Progenitor cell of endocrine pancreas (in vitro differentiated cells): Measurements from ENCODE around the gene FLVCR1. TPM values are rescaled to one million over a fixed set of nuclear protein-coding genes. Genes with fewer than 3 reads are reported as not detected.

Experiments
- DNase-seq: peaks from one replicate; pipeline ENCODE4 v3.0.0; 2021; ENCODE audit warnings: low spot score; ENCODE audit not compliant: unreplicated experiment
- H3K27ac Mint-ChIP-seq: 2 replicates; pipeline ENCODE4 v1.8.0; 2021; ENCODE audit warnings: mild to moderate bottlenecking, moderate library complexity, mixed read lengths
- H3K27me3 Mint-ChIP-seq: 2 replicates; pipeline ENCODE4 v1.8.0; 2021; ENCODE audit warnings: mixed read lengths
- H3K36me3 Mint-ChIP-seq: 2 replicates; pipeline ENCODE4 v1.8.0; 2022; ENCODE audit warnings: mixed read lengths; ENCODE audit not compliant: insufficient read depth
- H3K4me1 Mint-ChIP-seq: 2 replicates; pipeline ENCODE4 v1.8.0; 2021; ENCODE audit warnings: low read depth, mixed read lengths
- H3K4me3 Mint-ChIP-seq: 2 replicates; pipeline ENCODE4 v1.8.0; 2021; ENCODE audit warnings: low read depth, mild to moderate bottlenecking, moderate library complexity, mixed read lengths
- H3K9me3 Mint-ChIP-seq: 2 replicates; pipeline ENCODE4 v1.8.0; 2021; ENCODE audit warnings: low read depth, mixed read lengths
- total RNA-seq: library from RNA; stranded (reverse); gene quantifications from 2 replicates; pipeline ENCODE4 v1.2.1, GENCODE V29; 2021
- TF ChIP-seq, protein P1 (sequence below): fragments of 200-600 bp; sonication (generic); IDR thresholded peaks from one replicate; pipeline ENCODE4 v1.5.0; 2021; ENCODE audit warnings: antibody characterized with exemption, mild to moderate bottlenecking; ENCODE audit not compliant: unreplicated experiment

The FLVCR1 gene
- total RNA-seq, 1 donor from 2014 or later, result 31.4 TPM

DNA sequence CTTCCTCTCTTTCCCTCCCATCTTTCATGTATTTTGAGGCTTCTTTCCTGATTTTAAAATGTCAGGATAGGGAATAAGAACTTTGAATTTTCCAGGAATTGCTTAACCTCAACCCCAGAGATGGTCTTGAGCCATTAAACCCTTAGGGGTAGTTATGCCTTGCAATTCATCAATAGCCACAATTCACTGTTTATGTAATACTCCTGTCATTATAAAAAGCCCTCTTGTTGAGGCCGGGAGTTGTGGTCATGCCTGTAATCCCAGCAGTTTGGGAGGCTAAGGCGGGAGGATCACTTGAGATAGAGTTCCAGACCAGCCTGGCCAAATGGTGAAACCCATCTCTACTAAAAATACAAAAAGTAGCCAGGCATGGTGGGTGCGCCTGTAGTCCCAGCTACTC, 35.1 kb upstream of the FLVCR1 start:
- Mint-ChIP-seq H3K4me1 (peaks cover 15% of the 10 kb centered on the region), H3K27me3 (no peaks in the 10 kb centered on the region), H3K27ac (no peak overlapping the region), H3K36me3 (peaks cover 9% of the 10 kb centered on the region), H3K4me3 (no peak overlapping the region), H3K9me3 (peaks cover 13% of the 10 kb centered on the region)
- TF ChIP-seq, protein P1, sequence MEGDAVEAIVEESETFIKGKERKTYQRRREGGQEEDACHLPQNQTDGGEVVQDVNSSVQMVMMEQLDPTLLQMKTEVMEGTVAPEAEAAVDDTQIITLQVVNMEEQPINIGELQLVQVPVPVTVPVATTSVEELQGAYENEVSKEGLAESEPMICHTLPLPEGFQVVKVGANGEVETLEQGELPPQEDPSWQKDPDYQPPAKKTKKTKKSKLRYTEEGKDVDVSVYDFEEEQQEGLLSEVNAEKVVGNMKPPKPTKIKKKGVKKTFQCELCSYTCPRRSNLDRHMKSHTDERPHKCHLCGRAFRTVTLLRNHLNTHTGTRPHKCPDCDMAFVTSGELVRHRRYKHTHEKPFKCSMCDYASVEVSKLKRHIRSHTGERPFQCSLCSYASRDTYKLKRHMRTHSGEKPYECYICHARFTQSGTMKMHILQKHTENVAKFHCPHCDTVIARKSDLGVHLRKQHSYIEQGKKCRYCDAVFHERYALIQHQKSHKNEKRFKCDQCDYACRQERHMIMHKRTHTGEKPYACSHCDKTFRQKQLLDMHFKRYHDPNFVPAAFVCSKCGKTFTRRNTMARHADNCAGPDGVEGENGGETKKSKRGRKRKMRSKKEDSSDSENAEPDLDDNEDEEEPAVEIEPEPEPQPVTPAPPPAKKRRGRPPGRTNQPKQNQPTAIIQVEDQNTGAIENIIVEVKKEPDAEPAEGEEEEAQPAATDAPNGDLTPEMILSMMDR, result no peak
- DNase-seq, result no peak

DNA sequence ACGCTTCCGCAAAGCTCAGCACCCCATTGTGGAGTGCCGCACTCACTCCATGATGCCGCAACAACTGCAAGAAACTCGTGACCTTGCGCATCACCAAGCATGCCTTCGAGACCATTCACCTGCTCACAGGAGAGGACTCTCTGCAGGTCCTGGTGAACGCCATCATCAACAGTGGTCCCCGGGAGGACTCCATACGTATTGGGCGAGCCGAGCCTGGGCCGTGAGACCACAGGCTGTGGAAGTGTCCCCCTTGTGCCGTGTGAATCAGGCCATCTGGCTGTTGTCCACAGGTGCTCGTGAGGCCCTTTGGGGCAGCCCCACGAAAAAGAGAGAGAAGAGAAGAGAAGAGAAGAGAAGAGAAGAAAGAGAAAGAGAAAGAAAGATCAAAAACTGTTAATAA, 33.9 kb upstream of the FLVCR1 start:
- TF ChIP-seq, protein P1, result no peak
- Mint-ChIP-seq H3K27me3 (no peaks in the 10 kb centered on the region), H3K36me3 (peaks cover 9% of the 10 kb centered on the region), H3K4me3 (no peak overlapping the region), H3K4me1 (peaks cover 14% of the 10 kb centered on the region), H3K27ac (no peak overlapping the region), H3K9me3 (peaks cover 13% of the 10 kb centered on the region)
- DNase-seq, result no peak

GRCh38 chr1:212825798-212826452, 32.1 kb upstream of the FLVCR1 start:
- peak overlapping the region; percentile 28 for H3K27ac Mint-ChIP-seq
- H3K36me3 Mint-ChIP-seq, result peaks cover 9% of the 10 kb centered on the region
- DNase-seq, result no peak
- H3K4me3 Mint-ChIP-seq, result no peak overlapping the region
- H3K9me3 Mint-ChIP-seq, result peaks cover 13% of the 10 kb centered on the region
- no peaks in the 10 kb centered on the region for H3K27me3 Mint-ChIP-seq
- TF ChIP-seq, protein P1, result no peak
- H3K4me1 Mint-ChIP-seq, result peaks cover 10% of the 10 kb centered on the region

- no peak for DNase-seq
- TF ChIP-seq, protein P1, result no peak
- H3K4me1 Mint-ChIP-seq, result peaks cover 7% of the 10 kb centered on the region
- no peak overlapping the region for H3K27ac Mint-ChIP-seq
- H3K27me3 Mint-ChIP-seq, result no peaks in the 10 kb centered on the region
- no peak overlapping the region for H3K4me3 Mint-ChIP-seq
- peaks cover 13% of the 10 kb centered on the region for H3K9me3 Mint-ChIP-seq
- peaks cover 9% of the 10 kb centered on the region for H3K36me3 Mint-ChIP-seq
These were observed 30.8 kb upstream of the FLVCR1 start for GRCh38 chr1:212827171-212827776.

GRCh38 chr1:212827831-212828278, 30.2 kb upstream of the FLVCR1 start:
- H3K27ac Mint-ChIP-seq, result peak overlapping the region; percentile 10
- no peaks in the 10 kb centered on the region for H3K27me3 Mint-ChIP-seq
- H3K36me3 Mint-ChIP-seq, result peaks cover 9% of the 10 kb centered on the region
- H3K4me3 Mint-ChIP-seq, result no peak overlapping the region
- H3K9me3 Mint-ChIP-seq, result peaks cover 13% of the 10 kb centered on the region
- H3K4me1 Mint-ChIP-seq, result peaks cover 7% of the 10 kb centered on the region
- TF ChIP-seq, protein P1, result no peak
- DNase-seq, result no peak
